WTC11 (cell line): ENCODE data around the gene NECTIN2. TPM values are rescaled to one million over a fixed set of nuclear protein-coding genes. Genes with fewer than 3 reads are reported as not detected.

Source experiments
- ATAC-seq: fragments of 200-7000 bp; cut with Tn5 transposase; 2 replicates; pipeline ENCODE4 v1.10.0; 2021; ENCODE audit warnings: mild to moderate bottlenecking, moderate library complexity
- Bru-seq: library from RNA; stranded (reverse); fragments of 400-500 nt; gene quantifications from one replicate; lab custom pipeline; 2021; lab: Mats Ljungman, UMichigan
- CTCF ChIA-PET: fragments of 300-600 bp; sonication (Branson Sonifier 250); formaldehyde crosslinking; loops from one replicate; lab custom pipeline; 2021; ENCODE audit warnings: antibody characterized with exemption; lab: Charles Lee
- POLR2A ChIA-PET: fragments of 350-600 bp; sonication (Branson Sonifier 250); formaldehyde crosslinking; loops from one replicate; lab custom pipeline; 2021; ENCODE audit warnings: antibody characterized with exemption; lab: Charles Lee
- DNase-seq: peaks from one replicate; pipeline ENCODE4 v3.0.0; 2021; ENCODE audit warnings: low spot score
- H3K27ac Mint-ChIP-seq: 2 replicates; pipeline ENCODE4 v1.8.0; 2021; ENCODE audit warnings: mixed read lengths
- H3K27me3 Mint-ChIP-seq: 2 replicates; pipeline ENCODE4 v1.8.0; 2021; ENCODE audit warnings: low read depth, mild to moderate bottlenecking, moderate library complexity, mixed read lengths
- H3K36me3 Mint-ChIP-seq: 2 replicates; pipeline ENCODE4 v1.8.0; 2021; ENCODE audit warnings: mixed read lengths
- H3K4me1 Mint-ChIP-seq: 2 replicates; pipeline ENCODE4 v1.8.0; 2022; ENCODE audit warnings: mixed read lengths
- H3K4me3 Mint-ChIP-seq: 2 replicates; pipeline ENCODE4 v1.8.0; 2021; ENCODE audit warnings: mild to moderate bottlenecking, moderate library complexity, mixed read lengths
- H3K9me3 Mint-ChIP-seq: 2 replicates; pipeline ENCODE4 v1.8.0; 2021; ENCODE audit warnings: mixed read lengths
- ATF1 ChIP-seq: sonication (generic); formaldehyde crosslinking; IDR thresholded peaks from 2 replicates; pipeline ENCODE4 v1.8.1; 2023; ENCODE audit warnings: mild to moderate bottlenecking, moderate library complexity, missing genetic modification reagents
- CBFB ChIP-seq: sonication (generic); formaldehyde crosslinking; IDR thresholded peaks from 2 replicates; pipeline ENCODE4 v1.8.1; 2022; ENCODE audit warnings: mild to moderate bottlenecking, low read depth, missing genetic modification reagents
- ELF4 ChIP-seq: sonication (generic); formaldehyde crosslinking; IDR thresholded peaks from 2 replicates; pipeline ENCODE4 v1.8.1; 2022; ENCODE audit warnings: low read depth, mild to moderate bottlenecking, moderate library complexity, missing genetic modification reagents
- FOXP1 ChIP-seq: sonication (generic); formaldehyde crosslinking; IDR thresholded peaks from 2 replicates; pipeline ENCODE4 v1.8.0; 2022; ENCODE audit warnings: missing genetic modification reagents, mild to moderate bottlenecking, moderate library complexity, borderline replicate concordance
- JAZF1 ChIP-seq: fragments of 250-450 bp; sonication (Bioruptor Pico); IDR thresholded peaks from 2 replicates; pipeline ENCODE4 v1.9.0; 2021; ENCODE audit warnings: moderate library complexity, mild to moderate bottlenecking, inconsistent platforms
- JUN ChIP-seq: sonication (generic); formaldehyde crosslinking; IDR thresholded peaks from 2 replicates; pipeline ENCODE4 v1.8.0; 2023; ENCODE audit warnings: mild to moderate bottlenecking, missing genetic modification reagents
- KAT7 ChIP-seq: sonication (generic); formaldehyde crosslinking; IDR thresholded peaks from 2 replicates; pipeline ENCODE4 v1.8.1; 2023; ENCODE audit warnings: missing genetic modification reagents, mild to moderate bottlenecking, borderline replicate concordance
- MYBL2 ChIP-seq: sonication (generic); formaldehyde crosslinking; IDR thresholded peaks from 2 replicates; pipeline ENCODE4 v1.8.1; 2023; ENCODE audit warnings: mild to moderate bottlenecking, moderate library complexity, missing genetic modification reagents
- SP1 ChIP-seq: sonication (generic); formaldehyde crosslinking; conservative IDR thresholded peaks from 2 replicates; pipeline ENCODE4 v1.8.1; 2022; ENCODE audit warnings: missing genetic modification reagents
- ZNF138 ChIP-seq: sonication (generic); formaldehyde crosslinking; conservative IDR thresholded peaks from 2 replicates; pipeline ENCODE4 v1.8.1; 2022; ENCODE audit warnings: mild to moderate bottlenecking, moderate library complexity, missing genetic modification reagents
- ZNF263 ChIP-seq: sonication (generic); formaldehyde crosslinking; IDR thresholded peaks from 2 replicates; pipeline ENCODE4 v1.8.1; 2022; ENCODE audit warnings: low read depth, mild to moderate bottlenecking, moderate library complexity, missing genetic modification reagents
- ZNF416 ChIP-seq: fragments of 250-450 bp; sonication (Bioruptor Pico); IDR thresholded peaks from 2 replicates; pipeline ENCODE4 v1.9.0; 2021; ENCODE audit warnings: mild to moderate bottlenecking, inconsistent platforms
- long read RNA-seq, 3 experiments: library from RNA in 1 of 3; library from capped mRNA in 1 of 3; library from polyadenylated mRNA in 1 of 3; unstranded in 2 of 3; stranded (forward) in 1 of 3; transcript quantifications; one replicate each; pipeline ENCODE4 v2.0.0, GENCODE V29; 2021
- total RNA-seq: library from RNA; stranded (reverse); gene quantifications from 3 replicates; pipeline ENCODE4 v1.2.3, GENCODE V29; 2021
- TF ChIP-seq, protein P1 (sequence below): fragments of 200-600 bp; IDR thresholded peaks from 2 replicates; pipeline ENCODE4 v1.8.0; 2022; ENCODE audit warnings: antibody characterized with exemption
- TF ChIP-seq, protein P2 (sequence below): sonication (generic); formaldehyde crosslinking; IDR thresholded peaks from 2 replicates; pipeline ENCODE4 v1.8.0; 2022; ENCODE audit warnings: mild to moderate bottlenecking, missing genetic modification reagents
- TF ChIP-seq, protein P3 (sequence below): sonication (generic); formaldehyde crosslinking; IDR thresholded peaks from 2 replicates; pipeline ENCODE4 v1.8.1; 2022; ENCODE audit warnings: mild to moderate bottlenecking, moderate library complexity, missing genetic modification reagents
- TF ChIP-seq, protein P4 (sequence below): sonication (generic); formaldehyde crosslinking; IDR thresholded peaks from 2 replicates; pipeline ENCODE4 v1.8.0; 2022; ENCODE audit warnings: missing genetic modification reagents
- TF ChIP-seq, protein P5 (sequence below): sonication (generic); formaldehyde crosslinking; IDR thresholded peaks from 2 replicates; pipeline ENCODE4 v1.8.1; 2023; ENCODE audit warnings: mild to moderate bottlenecking, moderate library complexity, missing genetic modification reagents
- TF ChIP-seq, protein P6 (sequence below): sonication (generic); formaldehyde crosslinking; IDR thresholded peaks from 2 replicates; pipeline ENCODE4 v1.8.1; 2023; ENCODE audit warnings: mild to moderate bottlenecking, missing genetic modification reagents
- TF ChIP-seq, protein P7 (sequence below): sonication (generic); formaldehyde crosslinking; IDR thresholded peaks from 2 replicates; pipeline ENCODE4 v1.8.1; 2022; ENCODE audit warnings: low read depth, missing genetic modification reagents, borderline replicate concordance
- TF ChIP-seq, protein P8 (sequence below): fragments of 250-450 bp; sonication (Bioruptor Pico); IDR thresholded peaks from 2 replicates; pipeline ENCODE4 v1.9.0; 2021; ENCODE audit warnings: moderate library complexity, mild to moderate bottlenecking, inconsistent platforms, borderline replicate concordance
- TF ChIP-seq, protein P9 (sequence below): sonication (generic); formaldehyde crosslinking; IDR thresholded peaks from 2 replicates; pipeline ENCODE4 v1.8.0; 2022; ENCODE audit warnings: mild to moderate bottlenecking, missing genetic modification reagents

Gene NECTIN2
- 164 to 170 TPM (median 168 TPM) in 3 replicates for total RNA-seq
- Bru-seq, nascent RNA = percentile 77 among the genes with signal in this experiment
- long read RNA-seq, experiment 1, transcript NECTIN2-201 (9 exons, 2,466 nt) = major isoform, 760 of 1,389 reads
- long read RNA-seq, experiment 1, transcript NECTIN2-202 (6 exons, 2,112 nt) = minor isoform, 502 of 1,389 reads
- long read RNA-seq, experiment 1, partial matches to known transcripts = 54 of 1,389 reads
- long read RNA-seq, experiment 1, other reads (novel, unspliced or antisense) = 73 of 1,389 reads
- long read RNA-seq, experiment 2, transcript NECTIN2-202 (6 exons, 2,112 nt) = minor isoform, 60 of 228 reads
- long read RNA-seq, experiment 2, transcript NECTIN2-201 (9 exons, 2,466 nt) = major isoform, 70 of 228 reads
- long read RNA-seq, experiment 2, partial matches to known transcripts = 68 of 228 reads
- long read RNA-seq, experiment 2, other reads (novel, unspliced or antisense) = 30 of 228 reads
- long read RNA-seq, experiment 3, partial matches to known transcripts = 7 of 7 reads
- long read RNA-seq, experiment 3, other reads (novel, unspliced or antisense) = 0 of 7 reads

DNA sequence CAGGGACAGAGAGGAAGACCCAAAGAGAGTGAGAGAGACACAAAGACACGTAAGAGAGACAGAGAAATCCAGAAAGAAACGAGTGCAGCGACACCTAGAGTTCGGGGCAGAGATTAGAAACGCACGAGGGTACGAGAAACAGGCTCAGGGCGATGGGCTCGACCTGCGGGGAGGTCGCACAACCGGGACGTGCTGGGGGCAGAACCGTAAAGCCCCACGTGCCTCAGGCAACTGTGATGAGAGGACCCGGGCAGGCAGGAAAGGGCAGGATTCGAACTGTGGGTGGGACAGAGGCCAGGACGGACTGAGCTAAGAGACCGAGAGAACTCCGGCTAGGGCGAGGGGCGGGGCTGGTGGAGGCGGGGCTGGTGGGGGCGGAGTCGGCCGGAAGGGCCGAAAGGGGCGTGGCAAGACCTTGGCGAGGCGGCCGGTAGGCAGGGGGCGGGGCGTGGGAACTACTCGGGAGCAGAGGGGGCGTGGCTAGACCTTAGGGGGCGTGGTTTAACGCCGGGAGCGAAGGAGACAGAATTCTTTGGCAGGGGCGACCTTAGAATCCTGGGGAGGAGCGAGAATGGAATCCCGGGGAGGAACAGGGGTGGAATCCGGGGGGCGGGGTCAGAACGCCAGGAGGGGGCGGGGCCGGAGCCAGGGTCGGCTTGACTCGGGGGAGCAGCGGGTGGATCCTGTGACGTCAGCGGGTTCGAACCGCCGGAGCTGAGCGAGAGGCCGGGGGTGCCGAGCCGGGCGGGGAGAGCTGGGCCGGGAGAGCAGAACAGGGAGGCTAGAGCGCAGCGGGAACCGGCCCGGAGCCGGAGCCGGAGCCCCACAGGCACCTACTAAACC is at the start of gene NECTIN2:
Gene NECTIN2, plus strand, starts transcription at position 686 of the 843 bp plus-strand sequence. CDS start 229 bp downstream, outside the sequence.
- DNase-seq (peak; percentile 100), ATAC-seq (peak; percentile 59)
- H3K4me3 Mint-ChIP-seq = peak within 1 kb of the TSS; percentile 97
- peak within 1 kb of the TSS; percentile 99 for H3K27ac Mint-ChIP-seq
- H3K27me3 Mint-ChIP-seq = peaks cover 14% of the 10 kb centered on the region
- H3K4me1 Mint-ChIP-seq = peaks cover 23% of the 10 kb centered on the region
- ChIA-PET POLR2A (interaction anchor here (0.6 to 3.4 kb wide), 8 partner anchors 25 to 124 kb away, joined by 3 to 17 read pairs (median 4); partner anchors contain the start of genes APOE, BCAM and TOMM40), CTCF (interaction anchor here (0.6 to 1.7 kb wide), 36 partner anchors 8 to 291 kb away, joined by 3 to 26 read pairs (median 4); partner anchors contain the start of genes BCAM, CBLC and PVR)
- no peaks in the 10 kb centered on the region for H3K36me3 Mint-ChIP-seq
- H3K9me3 Mint-ChIP-seq = no peaks in the 10 kb centered on the region
- TF ChIP-seq MYBL2 (CRISPR knock-in tag) (no peak), FOXP1 (CRISPR knock-in tag) (no peak), CBFB (CRISPR knock-in tag) (no peak), ZNF263 (CRISPR knock-in tag) (no peak), KAT7 (no peak), ZNF416 (CRISPR knock-in tag) (no peak), JAZF1 (CRISPR knock-in tag) (no peak), JUN (CRISPR knock-in tag) (no peak), ZNF138 (CRISPR knock-in tag) (no peak), SP1 (CRISPR knock-in tag) (peak; percentile 74), ELF4 (CRISPR knock-in tag) (no peak), ATF1 (no peak)
- TF ChIP-seq, protein P1, sequence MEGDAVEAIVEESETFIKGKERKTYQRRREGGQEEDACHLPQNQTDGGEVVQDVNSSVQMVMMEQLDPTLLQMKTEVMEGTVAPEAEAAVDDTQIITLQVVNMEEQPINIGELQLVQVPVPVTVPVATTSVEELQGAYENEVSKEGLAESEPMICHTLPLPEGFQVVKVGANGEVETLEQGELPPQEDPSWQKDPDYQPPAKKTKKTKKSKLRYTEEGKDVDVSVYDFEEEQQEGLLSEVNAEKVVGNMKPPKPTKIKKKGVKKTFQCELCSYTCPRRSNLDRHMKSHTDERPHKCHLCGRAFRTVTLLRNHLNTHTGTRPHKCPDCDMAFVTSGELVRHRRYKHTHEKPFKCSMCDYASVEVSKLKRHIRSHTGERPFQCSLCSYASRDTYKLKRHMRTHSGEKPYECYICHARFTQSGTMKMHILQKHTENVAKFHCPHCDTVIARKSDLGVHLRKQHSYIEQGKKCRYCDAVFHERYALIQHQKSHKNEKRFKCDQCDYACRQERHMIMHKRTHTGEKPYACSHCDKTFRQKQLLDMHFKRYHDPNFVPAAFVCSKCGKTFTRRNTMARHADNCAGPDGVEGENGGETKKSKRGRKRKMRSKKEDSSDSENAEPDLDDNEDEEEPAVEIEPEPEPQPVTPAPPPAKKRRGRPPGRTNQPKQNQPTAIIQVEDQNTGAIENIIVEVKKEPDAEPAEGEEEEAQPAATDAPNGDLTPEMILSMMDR = peak; percentile 57
- TF ChIP-seq, protein P2, sequence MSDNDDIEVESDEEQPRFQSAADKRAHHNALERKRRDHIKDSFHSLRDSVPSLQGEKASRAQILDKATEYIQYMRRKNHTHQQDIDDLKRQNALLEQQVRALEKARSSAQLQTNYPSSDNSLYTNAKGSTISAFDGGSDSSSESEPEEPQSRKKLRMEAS (CRISPR knock-in tag) = peak; percentile 56; the same call in 1 of the 2 replicates
- TF ChIP-seq, protein P3, sequence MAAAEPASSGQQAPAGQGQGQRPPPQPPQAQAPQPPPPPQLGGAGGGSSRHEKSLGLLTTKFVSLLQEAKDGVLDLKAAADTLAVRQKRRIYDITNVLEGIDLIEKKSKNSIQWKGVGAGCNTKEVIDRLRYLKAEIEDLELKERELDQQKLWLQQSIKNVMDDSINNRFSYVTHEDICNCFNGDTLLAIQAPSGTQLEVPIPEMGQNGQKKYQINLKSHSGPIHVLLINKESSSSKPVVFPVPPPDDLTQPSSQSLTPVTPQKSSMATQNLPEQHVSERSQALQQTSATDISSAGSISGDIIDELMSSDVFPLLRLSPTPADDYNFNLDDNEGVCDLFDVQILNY (CRISPR knock-in tag) = 0 out of 2 replicates have a peak, but pooled peaks have one; percentile 30
- TF ChIP-seq, protein P4, sequence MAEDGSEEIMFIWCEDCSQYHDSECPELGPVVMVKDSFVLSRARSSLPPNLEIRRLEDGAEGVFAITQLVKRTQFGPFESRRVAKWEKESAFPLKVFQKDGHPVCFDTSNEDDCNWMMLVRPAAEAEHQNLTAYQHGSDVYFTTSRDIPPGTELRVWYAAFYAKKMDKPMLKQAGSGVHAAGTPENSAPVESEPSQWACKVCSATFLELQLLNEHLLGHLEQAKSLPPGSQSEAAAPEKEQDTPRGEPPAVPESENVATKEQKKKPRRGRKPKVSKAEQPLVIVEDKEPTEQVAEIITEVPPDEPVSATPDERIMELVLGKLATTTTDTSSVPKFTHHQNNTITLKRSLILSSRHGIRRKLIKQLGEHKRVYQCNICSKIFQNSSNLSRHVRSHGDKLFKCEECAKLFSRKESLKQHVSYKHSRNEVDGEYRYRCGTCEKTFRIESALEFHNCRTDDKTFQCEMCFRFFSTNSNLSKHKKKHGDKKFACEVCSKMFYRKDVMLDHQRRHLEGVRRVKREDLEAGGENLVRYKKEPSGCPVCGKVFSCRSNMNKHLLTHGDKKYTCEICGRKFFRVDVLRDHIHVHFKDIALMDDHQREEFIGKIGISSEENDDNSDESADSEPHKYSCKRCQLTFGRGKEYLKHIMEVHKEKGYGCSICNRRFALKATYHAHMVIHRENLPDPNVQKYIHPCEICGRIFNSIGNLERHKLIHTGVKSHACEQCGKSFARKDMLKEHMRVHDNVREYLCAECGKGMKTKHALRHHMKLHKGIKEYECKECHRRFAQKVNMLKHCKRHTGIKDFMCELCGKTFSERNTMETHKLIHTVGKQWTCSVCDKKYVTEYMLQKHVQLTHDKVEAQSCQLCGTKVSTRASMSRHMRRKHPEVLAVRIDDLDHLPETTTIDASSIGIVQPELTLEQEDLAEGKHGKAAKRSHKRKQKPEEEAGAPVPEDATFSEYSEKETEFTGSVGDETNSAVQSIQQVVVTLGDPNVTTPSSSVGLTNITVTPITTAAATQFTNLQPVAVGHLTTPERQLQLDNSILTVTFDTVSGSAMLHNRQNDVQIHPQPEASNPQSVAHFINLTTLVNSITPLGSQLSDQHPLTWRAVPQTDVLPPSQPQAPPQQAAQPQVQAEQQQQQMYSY = peak; percentile 92
- TF ChIP-seq, protein P5, sequence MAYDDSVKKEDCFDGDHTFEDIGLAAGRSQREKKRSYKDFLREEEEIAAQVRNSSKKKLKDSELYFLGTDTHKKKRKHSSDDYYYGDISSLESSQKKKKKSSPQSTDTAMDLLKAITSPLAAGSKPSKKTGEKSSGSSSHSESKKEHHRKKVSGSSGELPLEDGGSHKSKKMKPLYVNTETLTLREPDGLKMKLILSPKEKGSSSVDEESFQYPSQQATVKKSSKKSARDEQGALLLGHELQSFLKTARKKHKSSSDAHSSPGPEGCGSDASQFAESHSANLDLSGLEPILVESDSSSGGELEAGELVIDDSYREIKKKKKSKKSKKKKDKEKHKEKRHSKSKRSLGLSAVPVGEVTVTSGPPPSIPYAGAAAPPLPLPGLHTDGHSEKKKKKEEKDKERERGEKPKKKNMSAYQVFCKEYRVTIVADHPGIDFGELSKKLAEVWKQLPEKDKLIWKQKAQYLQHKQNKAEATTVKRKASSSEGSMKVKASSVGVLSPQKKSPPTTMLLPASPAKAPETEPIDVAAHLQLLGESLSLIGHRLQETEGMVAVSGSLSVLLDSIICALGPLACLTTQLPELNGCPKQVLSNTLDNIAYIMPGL (CRISPR knock-in tag) = peak; percentile 14
- TF ChIP-seq, protein P6, sequence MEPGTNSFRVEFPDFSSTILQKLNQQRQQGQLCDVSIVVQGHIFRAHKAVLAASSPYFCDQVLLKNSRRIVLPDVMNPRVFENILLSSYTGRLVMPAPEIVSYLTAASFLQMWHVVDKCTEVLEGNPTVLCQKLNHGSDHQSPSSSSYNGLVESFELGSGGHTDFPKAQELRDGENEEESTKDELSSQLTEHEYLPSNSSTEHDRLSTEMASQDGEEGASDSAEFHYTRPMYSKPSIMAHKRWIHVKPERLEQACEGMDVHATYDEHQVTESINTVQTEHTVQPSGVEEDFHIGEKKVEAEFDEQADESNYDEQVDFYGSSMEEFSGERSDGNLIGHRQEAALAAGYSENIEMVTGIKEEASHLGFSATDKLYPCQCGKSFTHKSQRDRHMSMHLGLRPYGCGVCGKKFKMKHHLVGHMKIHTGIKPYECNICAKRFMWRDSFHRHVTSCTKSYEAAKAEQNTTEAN (CRISPR knock-in tag) = no peak
- TF ChIP-seq, protein P7, sequence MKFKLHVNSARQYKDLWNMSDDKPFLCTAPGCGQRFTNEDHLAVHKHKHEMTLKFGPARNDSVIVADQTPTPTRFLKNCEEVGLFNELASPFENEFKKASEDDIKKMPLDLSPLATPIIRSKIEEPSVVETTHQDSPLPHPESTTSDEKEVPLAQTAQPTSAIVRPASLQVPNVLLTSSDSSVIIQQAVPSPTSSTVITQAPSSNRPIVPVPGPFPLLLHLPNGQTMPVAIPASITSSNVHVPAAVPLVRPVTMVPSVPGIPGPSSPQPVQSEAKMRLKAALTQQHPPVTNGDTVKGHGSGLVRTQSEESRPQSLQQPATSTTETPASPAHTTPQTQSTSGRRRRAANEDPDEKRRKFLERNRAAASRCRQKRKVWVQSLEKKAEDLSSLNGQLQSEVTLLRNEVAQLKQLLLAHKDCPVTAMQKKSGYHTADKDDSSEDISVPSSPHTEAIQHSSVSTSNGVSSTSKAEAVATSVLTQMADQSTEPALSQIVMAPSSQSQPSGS = no peak
- TF ChIP-seq, protein P8, sequence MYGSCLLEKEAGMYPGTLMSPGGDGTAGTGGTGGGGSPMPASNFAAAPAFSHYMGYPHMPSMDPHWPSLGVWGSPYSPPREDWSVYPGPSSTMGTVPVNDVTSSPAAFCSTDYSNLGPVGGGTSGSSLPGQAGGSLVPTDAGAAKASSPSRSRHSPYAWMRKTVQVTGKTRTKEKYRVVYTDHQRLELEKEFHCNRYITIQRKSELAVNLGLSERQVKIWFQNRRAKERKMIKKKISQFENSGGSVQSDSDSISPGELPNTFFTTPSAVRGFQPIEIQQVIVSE (CRISPR knock-in tag) = no peak
- TF ChIP-seq, protein P9, sequence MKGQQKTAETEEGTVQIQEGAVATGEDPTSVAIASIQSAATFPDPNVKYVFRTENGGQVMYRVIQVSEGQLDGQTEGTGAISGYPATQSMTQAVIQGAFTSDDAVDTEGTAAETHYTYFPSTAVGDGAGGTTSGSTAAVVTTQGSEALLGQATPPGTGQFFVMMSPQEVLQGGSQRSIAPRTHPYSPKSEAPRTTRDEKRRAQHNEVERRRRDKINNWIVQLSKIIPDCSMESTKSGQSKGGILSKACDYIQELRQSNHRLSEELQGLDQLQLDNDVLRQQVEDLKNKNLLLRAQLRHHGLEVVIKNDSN = peak; percentile 44; the same call in 1 of the 2 replicates
